ENCODE results near the gene AK4.
"Not testable (repeated sequence)": the region's sequence is repeated elsewhere in the genome, so short reads cannot be mapped to it uniquely, and the experiment has no call there.

The AK4 gene

GRCh38 chr1:65150583-65151263, 2.7 kb downstream of the AK4 start:
- no peak for DNase-seq

GRCh38 chr1:65151641-65152040, 3.6 kb downstream of the AK4 start:
- DNase-seq, result no peak

- no peak for DNase-seq
Measured at GRCh38 chr1:65153635-65154034, 5.6 kb downstream of the AK4 start.

- DNase-seq, result no peak
Measured at GRCh38 chr1:65156910-65157545, 9.0 kb downstream of the AK4 start.

GRCh38 chr1:65157546-65157941, 9.5 kb downstream of the AK4 start:
- no peak for DNase-seq

GRCh38 chr1:65159291-65159688, 11.3 kb downstream of the AK4 start:
- not testable (repeated sequence) for DNase-seq

GRCh38 chr1:65159801-65160523, 12.0 kb downstream of the AK4 start:
- DNase-seq, result no peak

- no peak for DNase-seq
Measured at GRCh38 chr1:65163201-65163805, 15.3 kb downstream of the AK4 start.

- DNase-seq, result not testable (repeated sequence)
Measured at GRCh38 chr1:65164101-65164500, 16.1 kb downstream of the AK4 start.

GRCh38 chr1:65164633-65165032, 16.6 kb downstream of the AK4 start:
- DNase-seq, result no peak

GRCh38 chr1:65165269-65165993, 17.4 kb downstream of the AK4 start:
- DNase-seq, result no peak

GRCh38 chr1:65166572-65167305, 18.7 kb downstream of the AK4 start:
- DNase-seq, result no peak

GRCh38 chr1:65167586-65168242, 19.7 kb downstream of the AK4 start:
- no peak for DNase-seq

GRCh38 chr1:65168867-65169266, 20.9 kb downstream of the AK4 start:
- DNase-seq, result no peak

GRCh38 chr1:65170511-65171142, 22.6 kb downstream of the AK4 start:
- no peak for DNase-seq

GRCh38 chr1:65172936-65173690, 25.1 kb downstream of the AK4 start:
- no peak for DNase-seq

GRCh38 chr1:65174585-65174984, 26.6 kb downstream of the AK4 start:
- DNase-seq, result no peak

- no peak for DNase-seq
Measured at GRCh38 chr1:65175171-65176055, 27.4 kb downstream of the AK4 start.

GRCh38 chr1:65176056-65176450, 28.1 kb downstream of the AK4 start:
- DNase-seq, result no peak

Data from stimulated activated naive CD4-positive, alpha-beta T cell (primary cell).